ENCODE results near the gene GRIK1.

The GRIK1 gene

GRCh38 chr21:29583424-29583924, 356.3 kb downstream of the GRIK1 start:
- no peak for DNase-seq

GRCh38 chr21:29582855-29583254, 356.9 kb downstream of the GRIK1 start:
- no peak for DNase-seq

- no peak for DNase-seq
Observed at GRCh38 chr21:29581393-29581792, 358.4 kb downstream of the GRIK1 start.

GRCh38 chr21:29580732-29581285, 359.0 kb downstream of the GRIK1 start:
- DNase-seq = no peak

GRCh38 chr21:29578306-29578705, 361.5 kb downstream of the GRIK1 start:
- no peak for DNase-seq

GRCh38 chr21:29571949-29572348, 367.8 kb downstream of the GRIK1 start:
- DNase-seq = no peak

- no peak for DNase-seq
Observed at GRCh38 chr21:29568020-29568697, 371.6 kb downstream of the GRIK1 start.

GRCh38 chr21:29557931-29558725, 381.7 kb downstream of the GRIK1 start:
- DNase-seq = no peak

- DNase-seq = no peak
Observed at GRCh38 chr21:29557200-29557599, 382.6 kb downstream of the GRIK1 start.

- DNase-seq = no peak
Observed at GRCh38 chr21:29555601-29556000, 384.2 kb downstream of the GRIK1 start.

GRCh38 chr21:29550205-29550604, 389.6 kb downstream of the GRIK1 start:
- no peak for DNase-seq

- DNase-seq = no peak
Observed at GRCh38 chr21:29549614-29550013, 390.2 kb downstream of the GRIK1 start.

GRCh38 chr21:29547998-29548397, 391.8 kb downstream of the GRIK1 start:
- no peak for DNase-seq

GRCh38 chr21:29546071-29546470, 393.7 kb downstream of the GRIK1 start:
- DNase-seq = no peak

- DNase-seq = no peak
Observed at GRCh38 chr21:29540289-29540688, 399.5 kb downstream of the GRIK1 start.

- DNase-seq = no peak
Observed at GRCh38 chr21:29538115-29538514, 401.7 kb downstream of the GRIK1 start.

- no peak for DNase-seq
Observed at GRCh38 chr21:29534448-29534847, 405.3 kb downstream of the GRIK1 start.

- no peak for DNase-seq
Observed at GRCh38 chr21:29529139-29529538, 410.7 kb downstream of the GRIK1 start.

- no peak for DNase-seq
Observed at GRCh38 chr21:29526545-29526944, 413.3 kb downstream of the GRIK1 start.

- DNase-seq = no peak
Observed at GRCh38 chr21:29524055-29524454, 415.7 kb downstream of the GRIK1 start.

GRCh38 chr21:29523646-29524045, 416.1 kb downstream of the GRIK1 start:
- no peak for DNase-seq

GRCh38 chr21:29521872-29522271, 417.9 kb downstream of the GRIK1 start:
- DNase-seq = no peak

- no peak for DNase-seq
Observed at GRCh38 chr21:29520171-29520570, 419.6 kb downstream of the GRIK1 start.

- DNase-seq = no peak
Observed at GRCh38 chr21:29514652-29515247, 425.0 kb downstream of the GRIK1 start.

Measured in CD4-positive, alpha-beta T cell treated with Interleukin-21 for 1 hour (primary cell).